Measurements from ENCODE around the gene CNTNAP2. TPM values are rescaled to one million over a fixed set of nuclear protein-coding genes. Genes with fewer than 3 reads are reported as not detected.

CNTNAP2 gene
- total RNA-seq, 1 donor from 2014 or later: 0.59 TPM

GRCh38 chr7:146736446-146737190 is 620.0 kb downstream of the CNTNAP2 start:
- no peak for DNase-seq
- Histone ChIP-seq H3K27ac (no peak overlapping the region), H3K4me3 (no peak overlapping the region), H3K27me3 (ENCODE audit: low read depth) (no peaks in the 10 kb centered on the region), H3K4me1 (no peaks in the 10 kb centered on the region), H3K36me3 (no peaks in the 10 kb centered on the region), H3K9me3 (peaks cover 11% of the 10 kb centered on the region)
- TF ChIP-seq, protein P1, sequence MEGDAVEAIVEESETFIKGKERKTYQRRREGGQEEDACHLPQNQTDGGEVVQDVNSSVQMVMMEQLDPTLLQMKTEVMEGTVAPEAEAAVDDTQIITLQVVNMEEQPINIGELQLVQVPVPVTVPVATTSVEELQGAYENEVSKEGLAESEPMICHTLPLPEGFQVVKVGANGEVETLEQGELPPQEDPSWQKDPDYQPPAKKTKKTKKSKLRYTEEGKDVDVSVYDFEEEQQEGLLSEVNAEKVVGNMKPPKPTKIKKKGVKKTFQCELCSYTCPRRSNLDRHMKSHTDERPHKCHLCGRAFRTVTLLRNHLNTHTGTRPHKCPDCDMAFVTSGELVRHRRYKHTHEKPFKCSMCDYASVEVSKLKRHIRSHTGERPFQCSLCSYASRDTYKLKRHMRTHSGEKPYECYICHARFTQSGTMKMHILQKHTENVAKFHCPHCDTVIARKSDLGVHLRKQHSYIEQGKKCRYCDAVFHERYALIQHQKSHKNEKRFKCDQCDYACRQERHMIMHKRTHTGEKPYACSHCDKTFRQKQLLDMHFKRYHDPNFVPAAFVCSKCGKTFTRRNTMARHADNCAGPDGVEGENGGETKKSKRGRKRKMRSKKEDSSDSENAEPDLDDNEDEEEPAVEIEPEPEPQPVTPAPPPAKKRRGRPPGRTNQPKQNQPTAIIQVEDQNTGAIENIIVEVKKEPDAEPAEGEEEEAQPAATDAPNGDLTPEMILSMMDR (IDR thresholded peaks at IDR 0.05): no peak
- no peak for ATAC-seq
- intact Hi-C loops (cut with DNase I): no loop called here

DNA sequence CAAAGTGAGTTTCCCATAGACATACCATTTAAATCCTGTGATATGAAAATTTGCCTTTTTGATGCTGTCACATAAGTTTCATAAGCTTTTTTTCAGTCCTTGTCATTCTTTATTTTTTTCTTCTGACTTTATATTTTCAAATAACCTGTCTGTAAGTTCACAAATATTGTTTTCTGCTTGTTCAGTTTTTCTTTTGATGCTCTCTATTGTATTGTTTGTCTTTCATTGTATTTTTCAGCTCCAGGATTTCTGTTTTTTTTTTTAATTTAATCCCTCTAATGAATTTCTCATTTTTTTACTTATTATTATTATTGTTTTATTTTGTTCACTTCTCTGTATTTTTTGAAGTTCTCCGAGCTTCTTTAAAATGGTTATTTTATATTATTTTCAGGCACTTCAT is 623.4 kb downstream of the CNTNAP2 start:
- peaks cover 11% of the 10 kb centered on the region for H3K9me3 ChIP-seq
- no peak overlapping the region for H3K27ac ChIP-seq
- intact Hi-C loops (cut with DNase I): no loop called here
- no peaks in the 10 kb centered on the region for H3K36me3 ChIP-seq
- DNase-seq (no peak), ATAC-seq (no peak)
- no peaks in the 10 kb centered on the region for H3K27me3 ChIP-seq (ENCODE audit: low read depth)
- TF ChIP-seq, protein P1 (IDR thresholded peaks at IDR 0.05): no peak
- H3K4me3 ChIP-seq: no peak overlapping the region
- H3K4me1 ChIP-seq: no peaks in the 10 kb centered on the region

- Histone ChIP-seq H3K4me3 (no peak overlapping the region), H3K9me3 (peaks cover 11% of the 10 kb centered on the region), H3K4me1 (no peaks in the 10 kb centered on the region), H3K27ac (no peak overlapping the region), H3K27me3 (ENCODE audit: low read depth) (no peaks in the 10 kb centered on the region), H3K36me3 (no peaks in the 10 kb centered on the region)
- intact Hi-C loops (cut with DNase I): no loop called here
- TF ChIP-seq, protein P1 (IDR thresholded peaks at IDR 0.05): no peak
- no peak for DNase-seq
- ATAC-seq: no peak
Observed at GRCh38 chr7:146741911-146742310, 625.3 kb downstream of the CNTNAP2 start.

DNA sequence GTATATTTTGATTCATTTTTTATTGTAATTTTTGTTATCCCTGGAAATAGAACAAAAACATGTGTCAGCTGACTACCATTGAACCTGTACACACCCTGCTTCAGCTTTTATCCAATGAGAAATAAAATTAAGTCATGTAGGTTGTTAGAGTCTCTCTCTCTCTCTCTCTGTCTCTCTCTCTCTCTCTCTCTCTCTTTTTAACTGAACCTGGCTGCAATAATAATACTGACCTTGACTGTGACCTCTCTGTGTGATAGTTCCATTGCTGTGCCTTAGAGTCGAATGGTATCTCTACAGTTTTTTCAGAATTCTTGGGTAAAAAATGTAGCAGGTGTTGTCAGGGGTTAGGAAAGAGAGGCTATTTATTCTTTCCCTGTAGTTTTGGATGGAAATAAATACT is 637.8 kb downstream of the CNTNAP2 start:
- no peak overlapping the region for H3K27ac ChIP-seq

DNA sequence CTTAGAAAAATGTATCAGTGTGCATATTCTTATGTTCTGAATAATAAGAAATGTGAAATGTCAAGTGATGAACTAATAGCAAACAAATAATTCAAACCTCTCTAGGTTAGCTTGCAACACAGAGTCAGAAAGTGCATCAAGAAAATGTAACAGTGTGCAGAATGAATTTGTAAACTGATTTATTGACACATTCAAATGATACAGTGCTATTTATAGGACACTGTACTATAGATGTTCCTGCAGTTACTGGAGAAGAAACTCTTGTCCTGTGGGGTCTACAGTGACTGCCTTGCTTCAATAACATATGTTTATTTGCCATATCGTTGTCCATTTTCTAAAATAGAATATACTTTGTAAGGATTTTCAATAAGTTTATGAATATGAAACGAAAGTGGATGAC is 639.0 kb downstream of the CNTNAP2 start:
- H3K27ac ChIP-seq: no peak overlapping the region
- H3K36me3 ChIP-seq: no peaks in the 10 kb centered on the region
- no peak overlapping the region for H3K4me3 ChIP-seq
- H3K27me3 ChIP-seq (ENCODE audit: low read depth): no peaks in the 10 kb centered on the region
- ATAC-seq (no peak), DNase-seq (no peak)
- no peaks in the 10 kb centered on the region for H3K4me1 ChIP-seq
- intact Hi-C loops (cut with DNase I): no loop called here
- TF ChIP-seq, protein P1 (IDR thresholded peaks at IDR 0.05): no peak
- H3K9me3 ChIP-seq: no peaks in the 10 kb centered on the region

More for the DNA sequence above, 637.8 kb downstream of the CNTNAP2 start:
- no peak for DNase-seq
- no peak for ATAC-seq
- Histone ChIP-seq H3K4me1 (no peaks in the 10 kb centered on the region), H3K9me3 (no peaks in the 10 kb centered on the region), H3K27me3 (ENCODE audit: low read depth) (no peaks in the 10 kb centered on the region), H3K4me3 (no peak overlapping the region), H3K36me3 (no peaks in the 10 kb centered on the region)
- intact Hi-C loops (cut with DNase I): no loop called here
- TF ChIP-seq, protein P1 (IDR thresholded peaks at IDR 0.05): no peak

Data from lower lobe of right lung (tissue), 2 donors.